IPS-15b (cell line): Measurements from ENCODE around the gene C1orf141.

Source experiments
- H3K27me3 ChIP-seq: one replicate; pipeline ENCODE4 v1.6.1; 2013; ENCODE audit warnings: low read length; ENCODE audit not compliant: control insufficient read depth, insufficient read depth
- H3K36me3 ChIP-seq: one replicate; pipeline ENCODE4 v1.6.1; 2013; ENCODE audit warnings: low read length; ENCODE audit not compliant: control insufficient read depth, insufficient read depth
- H3K4me1 ChIP-seq: one replicate; pipeline ENCODE4 v1.6.1; 2013; ENCODE audit warnings: mild to moderate bottlenecking, low read length; ENCODE audit not compliant: control insufficient read depth, insufficient read depth
- H3K4me3 ChIP-seq: one replicate; pipeline ENCODE4 v1.5.1; 2013; ENCODE audit warnings: low read depth, low read length
- H3K9ac ChIP-seq: one replicate; pipeline ENCODE4 v1.6.1; 2013; ENCODE audit warnings: low read depth, mild to moderate bottlenecking, low read length
- H3K9me3 ChIP-seq: one replicate; pipeline ENCODE4 v1.6.1; 2013; ENCODE audit warnings: mild to moderate bottlenecking, low read length; ENCODE audit not compliant: control insufficient read depth, insufficient read depth

The C1orf141 gene

DNA sequence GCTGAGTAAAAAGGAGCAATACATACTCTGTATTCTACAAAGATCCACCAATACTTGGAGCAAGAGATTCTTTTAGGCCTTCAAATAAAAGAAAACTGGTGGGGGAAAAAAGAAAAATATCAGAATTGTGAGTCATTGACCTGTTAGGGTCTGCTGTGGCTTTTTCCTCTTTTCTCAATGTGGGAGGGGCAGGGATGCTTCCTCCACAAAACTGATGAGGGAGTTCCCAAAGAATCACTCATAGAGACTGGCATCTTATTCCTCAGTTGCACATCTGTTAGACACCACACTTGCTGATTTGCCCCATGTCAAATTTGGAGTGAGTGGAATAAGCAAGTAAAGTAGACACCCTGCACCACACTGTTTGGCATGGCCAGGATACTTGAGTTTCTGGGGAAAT is 16.6 kb downstream of the C1orf141 start:
- Histone ChIP-seq H3K4me1 (no peaks in the 10 kb centered on the region), H3K9ac (no peak overlapping the region), H3K4me3 (no peak overlapping the region), H3K9me3 (no peaks in the 10 kb centered on the region), H3K36me3 (no peaks in the 10 kb centered on the region), H3K27me3 (no peaks in the 10 kb centered on the region)

DNA sequence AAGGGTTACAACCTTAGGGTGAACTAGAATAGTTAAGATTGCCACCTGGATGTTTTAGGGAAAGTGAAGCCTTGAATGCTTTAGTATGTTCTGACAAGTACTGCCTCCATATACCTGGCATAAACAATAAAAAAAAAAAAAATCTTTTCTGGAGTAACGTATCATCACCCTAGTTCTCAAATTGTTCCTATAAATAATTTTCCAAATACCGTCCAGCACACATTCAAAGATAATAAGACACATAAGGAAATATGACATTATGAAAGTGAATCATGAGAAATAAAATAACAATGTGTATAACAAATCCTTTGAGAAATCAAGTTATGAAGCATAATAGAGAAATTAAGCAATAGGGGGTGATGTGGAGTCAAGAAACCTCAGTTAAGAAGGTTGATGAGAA is 20.6 kb downstream of the C1orf141 start:
- Histone ChIP-seq H3K36me3 (no peaks in the 10 kb centered on the region), H3K27me3 (no peaks in the 10 kb centered on the region), H3K9ac (no peak overlapping the region), H3K4me1 (no peaks in the 10 kb centered on the region), H3K4me3 (no peak overlapping the region), H3K9me3 (no peaks in the 10 kb centered on the region)

GRCh38 chr1:67110352-67110751 is 24.4 kb downstream of the C1orf141 start:
- Histone ChIP-seq H3K36me3 (no peaks in the 10 kb centered on the region), H3K9ac (no peak overlapping the region), H3K9me3 (no peaks in the 10 kb centered on the region), H3K4me1 (no peaks in the 10 kb centered on the region), H3K4me3 (no peak overlapping the region), H3K27me3 (no peaks in the 10 kb centered on the region)

- Histone ChIP-seq H3K36me3 (no peaks in the 10 kb centered on the region), H3K27me3 (no peaks in the 10 kb centered on the region), H3K4me3 (no peak overlapping the region), H3K9me3 (no peaks in the 10 kb centered on the region), H3K4me1 (no peaks in the 10 kb centered on the region), H3K9ac (no peak overlapping the region)
Measured at GRCh38 chr1:67105508-67105907, 29.3 kb downstream of the C1orf141 start.

DNA sequence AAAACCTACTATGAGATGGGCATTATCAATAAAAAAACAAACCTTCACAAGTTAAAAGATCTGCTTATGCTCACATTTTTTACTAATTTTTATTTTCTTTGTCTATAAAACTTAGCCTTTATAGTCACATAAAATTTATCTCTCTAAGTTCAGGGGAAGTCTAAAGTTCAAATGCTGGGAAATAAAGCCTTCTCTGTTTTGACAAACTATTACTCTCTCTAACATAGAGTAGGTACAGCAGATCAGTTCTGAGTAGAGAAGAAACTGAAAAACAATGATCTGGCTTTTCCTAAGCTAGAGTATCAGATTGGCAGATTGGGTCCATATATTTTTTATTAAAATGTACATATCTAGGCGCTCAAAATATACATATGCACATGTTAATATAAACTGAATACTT is 31.2 kb downstream of the C1orf141 start:
- Histone ChIP-seq H3K4me1 (no peaks in the 10 kb centered on the region), H3K4me3 (no peak overlapping the region), H3K36me3 (no peaks in the 10 kb centered on the region), H3K27me3 (no peaks in the 10 kb centered on the region), H3K9me3 (no peaks in the 10 kb centered on the region), H3K9ac (no peak overlapping the region)

DNA sequence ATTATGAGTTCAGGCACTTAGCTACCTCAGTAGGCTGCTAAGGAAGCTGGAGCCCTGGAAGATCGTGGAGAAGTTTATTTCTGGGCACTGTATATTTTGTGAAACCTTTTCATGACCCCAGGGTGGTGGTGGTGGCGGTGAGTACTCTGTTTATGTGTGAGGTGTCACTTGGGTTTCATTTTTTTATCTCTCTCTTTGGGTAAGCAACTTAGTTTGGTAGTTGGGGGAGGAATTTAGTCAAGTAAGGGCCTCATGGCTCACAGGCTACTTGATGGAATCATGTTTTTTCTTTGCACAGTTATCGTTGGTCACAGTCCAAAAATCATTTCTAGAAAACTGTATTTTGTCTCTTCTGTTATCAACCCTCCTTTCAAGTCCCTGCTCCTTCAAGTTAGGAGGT is 33.9 kb downstream of the C1orf141 start:
- H3K4me1 ChIP-seq = peaks cover 4% of the 10 kb centered on the region
- no peaks in the 10 kb centered on the region for H3K27me3 ChIP-seq
- H3K36me3 ChIP-seq = no peaks in the 10 kb centered on the region
- no peaks in the 10 kb centered on the region for H3K9me3 ChIP-seq
- H3K4me3 ChIP-seq = no peak overlapping the region
- no peak overlapping the region for H3K9ac ChIP-seq

- H3K36me3 ChIP-seq = no peaks in the 10 kb centered on the region
- H3K9ac ChIP-seq = no peak overlapping the region
- H3K9me3 ChIP-seq = no peaks in the 10 kb centered on the region
- no peaks in the 10 kb centered on the region for H3K27me3 ChIP-seq
- H3K4me1 ChIP-seq = peaks cover 4% of the 10 kb centered on the region
- H3K4me3 ChIP-seq = no peak overlapping the region
Measured at GRCh38 chr1:67097305-67097704, 37.5 kb downstream of the C1orf141 start.

- H3K9ac ChIP-seq = no peak overlapping the region
- no peaks in the 10 kb centered on the region for H3K27me3 ChIP-seq
- peaks cover 4% of the 10 kb centered on the region for H3K4me1 ChIP-seq
- no peaks in the 10 kb centered on the region for H3K36me3 ChIP-seq
- no peak overlapping the region for H3K4me3 ChIP-seq
- no peaks in the 10 kb centered on the region for H3K9me3 ChIP-seq
Measured at GRCh38 chr1:67094191-67094590, 40.6 kb downstream of the C1orf141 start.

DNA sequence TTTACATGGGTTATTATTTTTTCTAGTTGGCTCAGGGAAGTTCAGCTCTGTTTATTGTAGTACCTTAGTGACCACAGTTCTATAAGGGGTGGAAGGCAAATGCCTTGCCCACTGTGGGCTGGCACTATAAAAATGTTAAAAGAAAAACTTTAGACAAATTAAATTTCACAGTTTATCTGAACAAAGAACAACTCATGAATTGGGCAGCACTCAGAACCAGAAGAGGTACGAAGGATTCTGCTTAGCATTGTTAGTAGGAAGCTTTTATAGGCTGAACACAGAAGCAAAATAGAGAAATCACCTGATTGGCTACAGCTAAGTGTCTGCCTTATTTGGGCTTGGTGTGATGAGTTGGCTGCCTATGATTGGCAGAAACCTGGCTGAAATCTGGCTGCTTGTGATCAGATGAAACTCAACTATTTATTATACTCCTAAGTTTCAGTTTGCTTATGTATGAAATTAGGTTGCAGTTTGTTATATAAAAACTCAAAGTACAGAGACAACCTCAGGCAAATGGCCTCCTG is 45.0 kb downstream of the C1orf141 start:
- Histone ChIP-seq H3K27me3 (no peaks in the 10 kb centered on the region), H3K36me3 (no peaks in the 10 kb centered on the region), H3K9ac (no peak overlapping the region), H3K4me3 (no peak overlapping the region), H3K4me1 (no peaks in the 10 kb centered on the region), H3K9me3 (no peaks in the 10 kb centered on the region)

- H3K4me1 ChIP-seq = no peaks in the 10 kb centered on the region
- H3K9me3 ChIP-seq = no peaks in the 10 kb centered on the region
- H3K36me3 ChIP-seq = no peaks in the 10 kb centered on the region
- no peak overlapping the region for H3K9ac ChIP-seq
- no peak overlapping the region for H3K4me3 ChIP-seq
- H3K27me3 ChIP-seq = no peaks in the 10 kb centered on the region
Measured at GRCh38 chr1:67088440-67088839, 46.3 kb downstream of the C1orf141 start.

DNA sequence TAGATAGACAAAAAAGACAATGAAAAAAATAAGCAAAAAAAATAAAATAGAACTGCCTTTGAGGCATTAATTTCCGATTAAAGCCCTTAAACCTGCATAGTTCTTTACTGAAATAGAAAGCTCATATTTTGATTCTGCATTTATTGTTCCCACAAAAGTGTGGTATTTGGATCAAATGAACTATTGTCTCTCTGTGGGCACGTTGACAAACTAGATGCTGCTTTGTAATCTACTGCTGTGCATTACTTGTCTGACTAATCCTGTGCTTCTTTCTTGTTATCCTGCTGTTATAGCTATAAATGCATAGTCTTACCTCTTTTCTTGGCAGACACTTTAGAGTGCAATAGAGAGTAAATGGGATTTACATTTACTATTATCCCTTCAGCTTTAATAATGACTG is 49.4 kb downstream of the C1orf141 start:
- Histone ChIP-seq H3K4me3 (no peak overlapping the region), H3K4me1 (no peaks in the 10 kb centered on the region), H3K27me3 (no peaks in the 10 kb centered on the region), H3K9ac (no peak overlapping the region), H3K9me3 (no peaks in the 10 kb centered on the region), H3K36me3 (no peaks in the 10 kb centered on the region)

GRCh38 chr1:67084765-67085318 is 49.9 kb downstream of the C1orf141 start:
- Histone ChIP-seq H3K4me3 (no peak overlapping the region), H3K9me3 (no peaks in the 10 kb centered on the region), H3K9ac (no peak overlapping the region), H3K36me3 (no peaks in the 10 kb centered on the region), H3K27me3 (no peaks in the 10 kb centered on the region), H3K4me1 (no peaks in the 10 kb centered on the region)
